Progenitor cell of endocrine pancreas (in vitro differentiated cells): ENCODE results near the gene ATCAY. TPM values are rescaled to one million over a fixed set of nuclear protein-coding genes. Genes with fewer than 3 reads are reported as not detected.
A peak's percentile ranks its signal among the peaks of the same experiment; 100 is the strongest.
"Not testable (repeated sequence)": the region's sequence is repeated elsewhere in the genome, so short reads cannot be mapped to it uniquely, and the experiment has no call there.

ENCODE experiments used
- DNase-seq: peaks from one replicate; pipeline ENCODE4 v3.0.0; 2021; ENCODE audit warnings: low spot score; ENCODE audit not compliant: unreplicated experiment
- H3K27ac Mint-ChIP-seq: 2 replicates; pipeline ENCODE4 v1.8.0; 2021; ENCODE audit warnings: mild to moderate bottlenecking, moderate library complexity, mixed read lengths
- H3K27me3 Mint-ChIP-seq: 2 replicates; pipeline ENCODE4 v1.8.0; 2021; ENCODE audit warnings: mixed read lengths
- H3K36me3 Mint-ChIP-seq: 2 replicates; pipeline ENCODE4 v1.8.0; 2022; ENCODE audit warnings: mixed read lengths; ENCODE audit not compliant: insufficient read depth
- H3K4me1 Mint-ChIP-seq: 2 replicates; pipeline ENCODE4 v1.8.0; 2021; ENCODE audit warnings: low read depth, mixed read lengths
- H3K4me3 Mint-ChIP-seq: 2 replicates; pipeline ENCODE4 v1.8.0; 2021; ENCODE audit warnings: low read depth, mild to moderate bottlenecking, moderate library complexity, mixed read lengths
- H3K9me3 Mint-ChIP-seq: 2 replicates; pipeline ENCODE4 v1.8.0; 2021; ENCODE audit warnings: low read depth, mixed read lengths
- CTCF ChIP-seq: fragments of 200-600 bp; sonication (generic); IDR thresholded peaks from one replicate; pipeline ENCODE4 v1.5.0; 2021; ENCODE audit warnings: antibody characterized with exemption, mild to moderate bottlenecking; ENCODE audit not compliant: unreplicated experiment
- total RNA-seq: library from RNA; stranded (reverse); gene quantifications from 2 replicates; pipeline ENCODE4 v1.2.1, GENCODE V29; 2021

The ATCAY gene
- total RNA-seq, 1 donor from 2014 or later: 0.43 TPM

- H3K36me3 Mint-ChIP-seq: no peaks in the 10 kb centered on the region
- peak overlapping the region; percentile 62 for H3K27ac Mint-ChIP-seq
- no peaks in the 10 kb centered on the region for H3K4me1 Mint-ChIP-seq
- peaks cover 46% of the 10 kb centered on the region for H3K27me3 Mint-ChIP-seq
- TF ChIP-seq CTCF: no peak
- DNase-seq: no peak
- H3K9me3 Mint-ChIP-seq: peaks cover 5% of the 10 kb centered on the region
- H3K4me3 Mint-ChIP-seq: peak overlapping the region; percentile 14
These were observed 13.4 kb upstream of the ATCAY start for GRCh38 chr19:3866910-3867638.

- peak overlapping the region; percentile 35 for H3K27ac Mint-ChIP-seq
- H3K27me3 Mint-ChIP-seq: peaks cover 50% of the 10 kb centered on the region
- H3K4me1 Mint-ChIP-seq: no peaks in the 10 kb centered on the region
- H3K4me3 Mint-ChIP-seq: peak overlapping the region; percentile 55
- no peak for TF ChIP-seq CTCF
- H3K9me3 Mint-ChIP-seq: peaks cover 5% of the 10 kb centered on the region
- DNase-seq: no peak
- H3K36me3 Mint-ChIP-seq: no peaks in the 10 kb centered on the region
These were observed 12.3 kb upstream of the ATCAY start for GRCh38 chr19:3867971-3868769.

GRCh38 chr19:3868770-3869456, 11.6 kb upstream of the ATCAY start, which contains the start of gene ZFR2:
Gene ZFR2 (minus strand): TSS chr19:3869038. CDS start chr19:3869017, 21 bp downstream.
- Mint-ChIP-seq H3K27me3 (peaks cover 53% of the 10 kb centered on the region), H3K36me3 (no peaks in the 10 kb centered on the region), H3K27ac (peak within 1 kb of the TSS; percentile 52), H3K4me1 (no peaks in the 10 kb centered on the region), H3K4me3 (peak within 1 kb of the TSS; percentile 55), H3K9me3 (peaks cover 5% of the 10 kb centered on the region)
- DNase-seq: peak; percentile 28
- TF ChIP-seq CTCF: no peak

- no peak for DNase-seq
- H3K4me1 Mint-ChIP-seq: no peaks in the 10 kb centered on the region
- TF ChIP-seq CTCF: no peak
- no peak overlapping the region for H3K27ac Mint-ChIP-seq
- no peak overlapping the region for H3K4me3 Mint-ChIP-seq
- H3K9me3 Mint-ChIP-seq: peaks cover 5% of the 10 kb centered on the region
- no peaks in the 10 kb centered on the region for H3K36me3 Mint-ChIP-seq
- H3K27me3 Mint-ChIP-seq: peaks cover 39% of the 10 kb centered on the region
These were observed 7.3 kb upstream of the ATCAY start for GRCh38 chr19:3873151-3873550.

GRCh38 chr19:3874695-3875094, 5.8 kb upstream of the ATCAY start:
- H3K36me3 Mint-ChIP-seq, H3K4me1 Mint-ChIP-seq: not testable (repeated sequence)
- peaks cover 36% of the 10 kb centered on the region for H3K27me3 Mint-ChIP-seq

More at GRCh38 chr19:3874695-3875094, 5.8 kb upstream of the ATCAY start:
- H3K27ac Mint-ChIP-seq, H3K9me3 Mint-ChIP-seq, H3K4me3 Mint-ChIP-seq, DNase-seq: not testable (repeated sequence)
